ENCODE measurements around the gene CD96.

CD96 gene

DNA sequence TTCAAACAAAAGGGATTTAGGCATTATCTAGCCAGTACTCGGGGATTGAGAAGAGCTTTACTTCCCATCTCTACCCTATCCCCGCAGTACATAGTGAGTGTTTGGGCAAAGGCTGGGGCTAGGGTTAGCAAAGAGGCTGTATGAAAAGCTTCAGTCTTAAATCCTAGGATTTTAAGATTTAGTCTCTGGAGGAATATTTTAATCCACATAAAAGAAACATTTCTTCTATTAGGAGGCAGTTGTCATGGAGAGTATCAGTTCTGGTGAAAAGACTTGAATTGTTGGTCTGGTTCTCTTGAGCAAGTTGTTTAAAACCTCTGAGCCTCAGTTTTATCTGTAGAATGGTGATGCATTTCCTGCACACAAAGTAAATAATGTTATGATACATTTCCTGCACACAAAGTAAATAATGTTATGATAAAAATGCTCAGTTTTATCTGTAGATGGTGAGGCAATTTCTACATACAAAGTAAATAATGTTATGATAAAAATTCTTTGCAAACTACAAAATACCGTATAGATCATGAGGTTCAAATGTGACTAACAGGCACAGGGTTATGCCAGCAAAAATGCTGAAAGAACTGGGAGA, 107.1 kb downstream of the CD96 start:
- TF ChIP-seq, protein P1, sequence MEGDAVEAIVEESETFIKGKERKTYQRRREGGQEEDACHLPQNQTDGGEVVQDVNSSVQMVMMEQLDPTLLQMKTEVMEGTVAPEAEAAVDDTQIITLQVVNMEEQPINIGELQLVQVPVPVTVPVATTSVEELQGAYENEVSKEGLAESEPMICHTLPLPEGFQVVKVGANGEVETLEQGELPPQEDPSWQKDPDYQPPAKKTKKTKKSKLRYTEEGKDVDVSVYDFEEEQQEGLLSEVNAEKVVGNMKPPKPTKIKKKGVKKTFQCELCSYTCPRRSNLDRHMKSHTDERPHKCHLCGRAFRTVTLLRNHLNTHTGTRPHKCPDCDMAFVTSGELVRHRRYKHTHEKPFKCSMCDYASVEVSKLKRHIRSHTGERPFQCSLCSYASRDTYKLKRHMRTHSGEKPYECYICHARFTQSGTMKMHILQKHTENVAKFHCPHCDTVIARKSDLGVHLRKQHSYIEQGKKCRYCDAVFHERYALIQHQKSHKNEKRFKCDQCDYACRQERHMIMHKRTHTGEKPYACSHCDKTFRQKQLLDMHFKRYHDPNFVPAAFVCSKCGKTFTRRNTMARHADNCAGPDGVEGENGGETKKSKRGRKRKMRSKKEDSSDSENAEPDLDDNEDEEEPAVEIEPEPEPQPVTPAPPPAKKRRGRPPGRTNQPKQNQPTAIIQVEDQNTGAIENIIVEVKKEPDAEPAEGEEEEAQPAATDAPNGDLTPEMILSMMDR (IDR thresholded peaks at IDR 0.05; ENCODE audit: insufficient read depth, low read depth, low read length, missing control alignments), result no peak
- no peak overlapping the region for H3K4me3 ChIP-seq (ENCODE audit: low read depth, low read length)
- DNase-seq (ENCODE audit: low read depth), result no peak

DNA sequence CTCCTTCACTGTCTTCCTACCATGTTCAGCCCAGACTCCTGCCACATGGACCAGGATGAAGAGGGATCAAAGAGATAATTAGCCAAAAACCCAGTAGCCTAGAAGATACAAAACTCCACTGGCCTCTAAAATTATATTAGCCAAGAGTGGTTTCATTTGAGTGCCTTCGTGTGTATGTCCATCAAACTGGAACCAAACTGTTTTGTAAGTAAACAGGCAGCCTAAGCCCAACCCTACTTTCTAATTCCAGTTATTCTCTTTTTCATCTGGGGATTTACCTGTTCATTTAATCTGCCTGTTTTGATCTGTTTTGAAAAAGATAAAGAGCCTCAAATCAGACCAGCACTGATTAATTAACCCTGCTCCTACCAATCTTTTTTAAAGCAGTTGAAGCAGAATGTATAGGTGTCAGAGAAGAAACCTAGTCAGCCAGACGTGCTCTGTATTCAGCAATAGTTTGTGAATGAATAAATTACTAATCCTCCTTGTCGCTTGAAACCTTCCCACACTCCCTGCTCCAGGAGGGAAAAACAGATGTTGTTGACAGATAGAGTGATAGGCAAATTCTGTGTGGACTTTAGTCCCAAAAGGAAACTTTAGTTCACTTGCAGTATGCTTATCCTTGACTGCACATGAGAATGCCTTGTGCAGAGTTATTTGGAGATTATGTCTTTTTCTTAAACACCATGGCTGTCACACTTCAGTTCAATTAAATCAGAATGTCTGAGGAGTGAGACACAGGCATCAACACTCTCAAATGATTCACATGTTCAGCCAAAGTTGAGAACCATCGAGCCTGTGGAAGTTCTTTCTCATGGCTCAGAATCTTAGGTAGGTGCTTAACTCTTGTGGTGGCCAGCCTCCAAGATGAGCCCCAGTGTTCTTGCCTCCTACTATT, 108.6 kb downstream of the CD96 start:
- no peak overlapping the region for H3K4me3 ChIP-seq (ENCODE audit: low read depth, low read length)
- TF ChIP-seq, protein P1 (IDR thresholded peaks at IDR 0.05; ENCODE audit: insufficient read depth, low read depth, low read length, missing control alignments), result no peak
- DNase-seq (ENCODE audit: low read depth), result no peak

DNA sequence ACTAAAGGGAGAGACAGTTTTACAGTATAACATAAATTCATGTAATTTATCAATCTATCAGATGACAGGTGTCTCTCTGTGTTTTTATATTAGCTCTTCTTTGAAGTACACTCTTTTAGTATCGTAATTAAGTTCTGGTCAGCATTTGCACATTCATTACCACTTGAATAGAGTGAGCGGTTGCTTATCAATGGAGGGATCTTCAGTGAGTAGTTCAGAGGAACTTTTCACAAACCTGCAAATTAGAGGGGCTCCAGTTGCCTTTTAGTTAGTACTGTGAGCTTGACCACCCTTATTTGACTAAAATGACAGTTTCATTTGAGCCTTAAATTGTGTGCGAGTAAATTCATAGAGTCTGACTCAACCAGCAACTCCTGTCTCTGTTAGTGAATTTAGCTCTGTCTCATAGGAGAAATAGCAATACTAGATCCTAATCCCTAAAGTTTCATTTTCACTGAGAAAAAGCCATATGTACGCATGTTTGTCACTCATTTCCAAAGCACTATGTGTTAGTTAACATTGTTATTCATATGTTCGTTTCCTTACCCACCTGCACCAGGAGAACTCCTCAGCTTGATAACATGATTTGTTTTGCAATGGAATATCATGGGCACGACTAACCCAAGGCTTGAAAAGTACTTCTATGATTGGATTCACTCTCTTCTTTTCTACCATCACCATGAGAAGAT, 110.6 kb downstream of the CD96 start:
- no peak for DNase-seq (ENCODE audit: low read depth)
- TF ChIP-seq, protein P1 (IDR thresholded peaks at IDR 0.05; ENCODE audit: insufficient read depth, low read depth, low read length, missing control alignments), result no peak
- H3K4me3 ChIP-seq (ENCODE audit: low read depth, low read length), result no peak overlapping the region

- TF ChIP-seq, protein P1 (IDR thresholded peaks at IDR 0.05; ENCODE audit: insufficient read depth, low read depth, low read length, missing control alignments), result no peak
- no peak overlapping the region for H3K4me3 ChIP-seq (ENCODE audit: low read depth, low read length)
- DNase-seq (ENCODE audit: low read depth), result no peak
Observed at GRCh38 chr3:111653766-111654165, 111.8 kb downstream of the CD96 start.

GRCh38 chr3:111662012-111662411, 120.0 kb downstream of the CD96 start:
- no peak for DNase-seq (ENCODE audit: low read depth)
- H3K4me3 ChIP-seq (ENCODE audit: low read depth, low read length), result no peak overlapping the region
- TF ChIP-seq, protein P1 (IDR thresholded peaks at IDR 0.05; ENCODE audit: insufficient read depth, low read depth, low read length, missing control alignments), result no peak

- no peak overlapping the region for H3K4me3 ChIP-seq (ENCODE audit: low read depth, low read length)
- DNase-seq (ENCODE audit: low read depth), result no peak
- TF ChIP-seq, protein P1 (IDR thresholded peaks at IDR 0.05; ENCODE audit: insufficient read depth, low read depth, low read length, missing control alignments), result no peak
Observed at GRCh38 chr3:111662907-111663306, 120.9 kb downstream of the CD96 start.

Data from GM12865 (cell line).